Measurements from ENCODE around the gene SHISAL1. TPM values are rescaled to one million over a fixed set of nuclear protein-coding genes. Genes with fewer than 3 reads are reported as not detected.
A peak's percentile ranks its signal among the peaks of the same experiment; 100 is the strongest.

Gene SHISAL1
- total RNA-seq, 1 donor from 2014 or later, result 0.99 TPM

DNA sequence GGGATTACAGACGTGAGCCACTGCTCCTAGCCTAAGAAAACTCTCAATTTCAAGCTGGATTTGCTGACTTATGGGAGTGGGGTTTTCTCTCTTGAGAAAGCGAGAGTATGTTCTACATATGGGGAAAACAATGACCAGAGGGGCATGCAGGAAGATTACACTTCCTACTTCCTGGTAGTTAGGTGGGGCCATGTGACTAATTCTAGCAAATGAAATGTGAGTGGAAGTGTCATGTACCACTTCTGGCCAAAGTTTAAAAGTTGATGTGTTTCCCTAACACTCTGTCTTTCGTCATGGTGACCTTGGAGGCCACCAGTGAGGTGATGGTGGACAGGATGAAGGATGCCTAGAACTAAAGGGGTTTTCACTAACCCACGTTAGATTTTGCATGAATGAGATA lies 81.5 kb downstream of the SHISAL1 start:
- no peak for DNase-seq

- no peak for DNase-seq
Observed at GRCh38 chr22:44229809-44230208, 82.9 kb downstream of the SHISAL1 start.

GRCh38 chr22:44229331-44229730 lies 83.4 kb downstream of the SHISAL1 start:
- no peak for DNase-seq

- DNase-seq, result no peak
Observed at GRCh38 chr22:44225812-44226211, 86.9 kb downstream of the SHISAL1 start.

DNA sequence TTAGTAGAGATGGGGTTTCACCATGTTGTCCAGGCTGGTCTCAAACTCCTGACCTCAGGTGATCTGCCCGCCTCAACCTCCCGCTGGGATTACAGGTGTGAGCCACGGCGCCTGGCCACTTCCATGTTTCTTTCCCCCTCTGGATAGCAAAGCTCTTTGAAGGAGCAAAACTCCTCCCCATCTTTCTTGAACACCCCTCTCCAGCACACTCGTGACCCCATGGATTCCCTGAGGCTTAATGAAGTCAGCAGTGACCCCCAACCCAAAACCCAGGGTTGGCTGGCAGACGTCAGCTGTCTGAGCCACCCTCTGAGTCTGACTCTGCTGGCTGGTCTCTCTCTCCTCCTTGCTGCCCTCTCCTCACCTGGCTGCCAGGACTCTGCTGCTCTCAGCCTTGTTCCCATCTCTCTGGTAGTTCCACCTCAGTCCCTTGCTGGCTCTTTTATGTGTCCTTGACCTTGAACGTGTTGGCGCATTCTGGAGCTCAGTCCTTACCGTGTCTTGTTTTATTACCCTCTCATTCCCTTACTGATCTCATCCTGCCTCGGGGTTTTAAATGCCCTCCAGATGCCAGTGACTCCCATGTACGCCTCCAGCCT lies 87.6 kb downstream of the SHISAL1 start:
- no peak for DNase-seq

GRCh38 chr22:44224166-44224565 lies 88.6 kb downstream of the SHISAL1 start:
- no peak for DNase-seq

DNA sequence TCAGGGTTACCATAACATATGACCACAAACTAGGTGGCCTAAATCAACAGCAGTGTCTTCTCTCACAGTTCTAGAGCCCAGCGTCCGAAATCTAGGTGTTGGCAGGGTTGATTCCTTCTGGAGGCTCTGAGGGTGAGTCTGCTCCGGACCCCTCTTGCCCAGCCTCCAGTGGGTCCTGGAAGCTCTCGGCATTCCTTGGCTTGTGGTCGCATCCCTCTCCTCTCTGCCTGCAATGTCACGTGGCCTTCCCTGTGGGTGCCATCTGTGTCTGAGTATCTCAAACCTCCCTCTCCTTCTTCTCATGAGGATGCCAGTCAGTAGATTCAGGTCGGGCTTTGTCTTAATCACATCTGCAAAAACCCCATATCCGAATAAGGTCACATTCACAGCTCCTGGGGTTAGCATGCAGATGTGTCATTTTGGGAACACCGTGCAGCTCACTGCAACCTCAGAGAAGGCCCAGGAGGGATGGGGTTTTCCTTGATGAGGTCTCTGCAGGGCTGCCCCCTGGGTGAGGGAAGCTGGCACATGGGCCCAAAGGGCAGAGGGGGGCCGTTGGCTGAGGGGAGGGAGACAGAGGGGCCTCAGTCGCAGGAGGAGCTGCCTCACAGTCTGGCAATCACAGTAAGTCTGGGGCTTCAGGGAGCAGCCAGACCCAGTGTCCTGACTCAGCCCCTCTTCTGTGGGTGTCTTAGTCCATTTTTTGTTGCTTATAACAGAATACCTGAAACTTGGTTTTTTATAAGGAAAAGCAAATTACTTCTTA lies 90.9 kb downstream of the SHISAL1 start:
- no peak for DNase-seq

- no peak for DNase-seq
Observed at GRCh38 chr22:44220727-44221680, 91.7 kb downstream of the SHISAL1 start.

DNA sequence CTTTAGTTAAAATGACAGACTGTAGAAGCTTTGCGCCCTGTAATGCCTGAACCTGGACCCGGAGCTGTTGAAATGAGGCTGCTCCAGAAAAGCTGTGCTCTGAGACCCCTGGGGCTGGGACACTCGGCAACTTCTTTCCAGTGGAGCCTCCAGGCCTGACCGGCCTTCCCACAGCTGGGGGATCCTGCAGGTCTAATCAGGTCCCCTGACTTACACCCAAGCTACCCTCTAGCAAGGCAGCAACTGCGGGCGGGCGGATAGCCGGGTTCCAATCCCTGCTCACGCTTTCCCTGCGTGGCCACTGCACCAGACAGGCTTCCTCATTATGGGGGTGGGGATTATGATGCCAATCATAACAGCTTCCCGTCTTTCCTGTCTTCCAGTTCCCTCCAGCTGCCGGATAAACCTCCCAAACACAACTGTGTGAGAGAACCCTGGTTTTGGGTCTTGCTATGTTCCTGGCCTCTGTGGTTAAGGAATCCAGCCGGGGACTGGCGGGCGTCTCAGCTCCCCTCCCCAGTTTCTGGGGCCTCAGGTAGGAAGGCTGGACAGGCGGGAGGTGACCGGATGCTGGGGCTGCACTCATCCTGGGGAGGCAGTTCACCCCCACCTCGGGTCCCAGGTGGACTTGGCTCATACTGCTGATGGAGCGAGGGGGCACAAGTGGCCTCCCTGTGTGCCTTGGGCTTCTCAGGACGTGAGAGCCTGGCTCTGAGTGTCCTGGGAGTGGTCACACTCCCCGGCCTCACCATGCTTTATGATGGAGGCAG lies 93.5 kb downstream of the SHISAL1 start:
- no peak for DNase-seq

GRCh38 chr22:44218071-44218470 lies 94.7 kb downstream of the SHISAL1 start:
- no peak for DNase-seq

GRCh38 chr22:44217346-44217745 lies 95.4 kb downstream of the SHISAL1 start:
- DNase-seq, result no peak

GRCh38 chr22:44215287-44215686 lies 97.5 kb downstream of the SHISAL1 start:
- DNase-seq, result no peak

- DNase-seq, result no peak
Observed at GRCh38 chr22:44214764-44215163, 98.0 kb downstream of the SHISAL1 start.

DNA sequence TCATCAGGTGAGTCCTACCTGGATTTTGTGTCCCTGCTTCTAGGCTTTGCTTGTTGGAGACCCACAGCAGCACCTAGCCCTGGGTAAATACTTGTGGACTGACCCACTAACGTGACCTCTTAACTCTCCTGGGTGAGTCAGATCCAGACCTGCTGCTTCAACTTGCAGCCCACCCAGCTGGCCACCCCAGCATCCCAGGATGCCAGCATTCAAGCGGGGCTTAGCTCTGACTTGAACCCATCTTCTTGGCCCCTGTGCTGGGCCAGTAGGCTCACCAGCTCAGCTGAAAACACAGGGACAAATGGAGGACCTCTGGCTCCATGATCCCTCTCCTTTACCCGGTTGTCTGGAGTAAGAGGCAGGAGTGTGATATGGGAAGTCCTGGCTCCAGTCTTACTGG lies 98.6 kb downstream of the SHISAL1 start:
- DNase-seq, result no peak

- no peak for DNase-seq
Observed at GRCh38 chr22:44213489-44214043, 99.2 kb downstream of the SHISAL1 start.

DNA sequence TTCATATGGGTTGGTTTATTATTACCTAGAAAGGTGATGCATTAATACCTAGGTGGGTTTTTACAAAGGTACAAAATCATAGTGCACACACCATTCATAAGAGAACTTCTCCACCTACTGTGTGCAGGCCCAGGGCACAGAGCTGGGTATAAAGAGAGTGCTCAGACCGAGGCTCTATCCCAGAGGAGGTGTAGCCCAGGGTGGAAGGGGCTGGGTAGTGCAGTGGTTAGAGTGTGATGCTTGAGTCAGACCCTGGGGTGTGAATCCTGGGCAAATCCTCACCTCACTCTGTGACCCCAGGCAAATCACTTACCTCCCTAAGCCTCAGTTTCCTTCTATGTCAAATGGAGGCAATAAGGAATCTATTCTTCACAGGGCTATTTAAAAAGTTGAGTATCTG lies 99.8 kb downstream of the SHISAL1 start:
- no peak for DNase-seq

DNA sequence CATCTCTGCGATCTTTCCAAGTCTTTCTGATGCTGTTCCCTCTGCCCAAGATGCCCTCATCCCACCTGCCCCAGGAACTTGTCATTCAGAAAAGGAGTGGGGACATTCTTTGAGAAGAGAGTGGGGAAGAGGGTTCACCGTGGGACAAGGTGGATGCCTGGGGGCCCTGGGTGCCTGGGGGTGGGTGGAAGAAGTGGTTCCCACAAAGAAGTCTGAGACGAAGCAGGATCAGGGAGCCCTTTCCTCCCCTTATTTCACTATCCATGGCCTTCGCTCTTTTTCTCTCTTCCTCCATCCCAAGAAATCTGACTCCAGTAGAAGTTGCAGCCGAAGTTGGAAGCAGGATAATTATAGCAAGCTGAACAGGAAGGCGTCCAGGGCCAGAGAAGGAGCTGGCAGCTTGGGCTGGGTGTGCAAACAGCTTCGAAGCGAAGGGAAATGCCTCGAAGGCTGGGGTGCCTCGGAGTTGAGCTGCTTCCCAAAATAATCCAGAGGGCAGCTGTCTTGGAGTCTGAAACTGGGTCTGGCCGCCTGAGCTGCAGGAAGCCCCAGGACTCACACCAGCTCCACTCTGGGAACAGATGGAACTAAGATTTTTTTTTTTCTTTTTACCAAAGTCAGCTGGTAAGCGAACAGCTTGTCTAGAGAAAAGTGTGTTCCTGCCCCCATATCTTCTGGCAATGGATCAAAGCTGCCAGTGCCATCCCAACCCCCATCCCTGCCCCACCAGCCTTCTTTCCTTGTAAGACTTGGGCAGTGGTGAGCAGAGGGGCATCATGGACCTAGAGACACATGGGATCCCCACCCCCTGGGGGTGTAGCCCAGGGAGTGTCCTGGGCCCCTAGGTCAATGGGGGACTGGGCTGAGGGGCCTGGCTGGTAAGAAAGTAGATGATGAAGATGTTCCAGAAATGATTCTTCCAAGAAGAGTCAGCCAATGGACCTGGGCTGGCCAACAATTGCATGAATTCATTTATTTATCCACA lies 100.5 kb downstream of the SHISAL1 start:
- peak; percentile 55 for DNase-seq

GRCh38 chr22:44211256-44211945 lies 101.3 kb downstream of the SHISAL1 start:
- no peak for DNase-seq

DNA sequence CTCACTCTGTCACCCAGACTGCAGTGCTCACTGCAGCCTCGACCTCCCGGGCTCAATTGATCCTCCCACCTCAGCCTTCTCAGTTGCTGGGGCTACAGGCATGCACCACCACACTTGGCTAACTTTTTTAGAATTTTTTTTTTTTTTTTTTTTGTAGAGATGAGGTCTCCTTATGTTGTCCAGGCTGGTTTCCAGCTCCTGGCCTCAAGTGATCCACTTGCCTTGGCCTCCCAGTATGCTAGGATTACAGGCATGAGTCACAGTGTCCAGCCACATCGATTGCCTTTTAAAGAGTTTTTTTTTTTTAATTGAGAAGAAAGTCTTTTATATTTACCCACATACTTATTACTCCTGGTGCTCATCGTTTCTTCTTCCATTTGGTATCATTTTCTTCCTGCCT lies 102.0 kb downstream of the SHISAL1 start:
- DNase-seq, result no peak

GRCh38 chr22:44209343-44209742 lies 103.4 kb downstream of the SHISAL1 start:
- no peak for DNase-seq
